ENCODE measurements around the gene POU2F2.
"Not testable (repeated sequence)": the region's sequence is repeated elsewhere in the genome, so short reads cannot be mapped to it uniquely, and the experiment has no call there.

The POU2F2 gene

DNA sequence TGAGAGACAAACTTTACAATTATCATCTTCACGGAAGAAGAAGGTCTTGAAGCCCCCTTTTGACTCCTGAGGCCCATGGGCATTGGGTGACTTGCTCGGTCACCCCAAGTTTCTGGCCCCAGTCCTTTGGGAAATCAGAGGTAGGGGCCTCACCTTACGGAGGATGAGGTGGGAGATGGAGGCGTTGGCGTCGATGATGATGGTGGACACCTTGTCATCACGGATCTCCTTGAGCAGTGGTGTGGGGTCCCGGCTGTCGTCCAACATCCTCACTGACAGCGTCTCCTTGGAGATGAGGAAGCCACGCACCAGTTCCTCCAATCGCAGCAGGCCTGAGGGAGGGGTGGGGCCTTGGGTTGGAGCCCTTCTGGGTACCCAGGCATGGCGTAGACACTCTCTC lies 73.0 kb downstream of the POU2F2 start:
- no peak for DNase-seq (ENCODE audit: low read depth)

DNA sequence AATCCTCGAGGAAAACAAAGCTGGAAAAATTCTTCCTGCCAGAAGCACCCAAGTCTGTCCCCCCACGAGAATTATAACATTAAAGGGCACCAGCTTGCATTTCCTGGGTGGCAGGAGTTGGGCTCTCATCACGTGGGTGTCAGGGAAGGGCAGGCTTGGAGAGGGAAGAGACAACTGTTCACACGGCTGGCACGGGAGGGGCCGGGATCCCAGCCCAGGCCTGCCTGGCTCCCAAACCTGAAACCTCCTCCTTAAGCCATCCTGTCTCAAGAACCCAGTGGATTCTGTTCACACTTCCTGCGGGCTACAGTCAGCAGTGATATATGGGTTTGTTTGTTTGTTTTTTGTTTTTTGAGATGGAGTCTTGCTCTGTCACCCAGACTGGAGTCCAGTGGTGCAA lies 74.4 kb downstream of the POU2F2 start:
- no peak for DNase-seq (ENCODE audit: low read depth)

DNA sequence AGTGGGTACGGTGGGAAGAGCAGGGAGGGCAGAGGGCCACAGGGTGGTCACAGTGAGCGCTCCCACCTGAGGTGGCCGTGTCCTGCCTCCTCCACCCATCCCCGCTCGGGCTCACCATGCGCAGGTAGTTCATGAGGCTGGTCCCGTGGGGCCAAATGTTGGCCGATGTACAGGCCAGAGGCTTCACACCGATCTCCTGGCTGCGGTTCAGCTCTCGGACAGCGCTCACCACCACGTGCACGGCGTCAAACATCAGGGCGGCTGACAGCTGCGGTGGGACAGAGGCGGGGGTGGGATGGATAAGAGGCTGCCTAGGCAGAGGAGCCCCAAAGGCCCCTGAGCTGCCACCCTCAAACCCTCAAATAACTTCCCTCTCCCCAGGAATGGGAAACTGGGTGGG lies 78.0 kb downstream of the POU2F2 start:
- no peak for DNase-seq (ENCODE audit: low read depth)

DNA sequence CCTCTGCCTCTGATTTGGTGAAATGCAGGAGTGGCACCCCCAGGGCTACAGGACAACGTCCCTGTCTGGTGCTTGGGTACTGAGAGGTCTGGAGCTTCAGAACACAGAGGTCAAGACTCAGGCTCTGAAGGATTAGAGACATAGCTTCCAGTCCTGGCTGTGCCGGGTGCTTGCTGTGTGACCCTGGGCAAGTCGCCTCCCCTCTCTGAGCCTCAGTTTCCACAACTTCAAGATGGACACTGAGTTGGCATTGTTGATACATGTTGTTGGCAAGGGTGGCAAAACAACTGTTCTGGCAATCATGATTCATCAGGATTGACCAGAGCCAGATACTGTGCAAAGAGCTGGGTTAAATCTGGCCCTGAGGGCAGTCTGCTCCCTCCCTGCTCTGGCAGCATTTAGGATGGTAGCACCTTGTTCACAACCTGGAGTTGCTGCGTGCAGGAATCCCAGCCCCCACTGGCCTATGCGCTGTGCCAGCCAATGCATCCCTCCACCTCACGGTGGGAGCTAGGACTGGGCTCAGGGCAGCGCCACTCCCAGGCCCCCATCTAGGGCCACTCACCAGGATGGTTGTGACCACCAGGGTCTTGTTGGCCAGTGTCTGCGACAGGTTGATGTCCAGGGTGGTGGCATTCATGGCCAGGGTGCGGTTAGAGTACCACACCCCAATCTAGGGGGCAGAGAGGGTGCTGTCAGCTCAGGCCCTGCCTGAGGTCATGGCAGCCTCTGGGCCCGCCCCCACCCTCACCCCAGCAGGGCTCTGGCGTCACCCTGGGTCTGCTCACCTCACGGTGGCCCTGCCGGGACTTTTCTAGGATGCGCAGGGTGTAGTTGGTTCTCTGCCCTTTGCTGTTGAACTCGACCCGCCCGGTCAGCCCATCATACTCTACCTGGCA lies 79.0 kb downstream of the POU2F2 start:
- DNase-seq (ENCODE audit: low read depth) = no peak

DNA sequence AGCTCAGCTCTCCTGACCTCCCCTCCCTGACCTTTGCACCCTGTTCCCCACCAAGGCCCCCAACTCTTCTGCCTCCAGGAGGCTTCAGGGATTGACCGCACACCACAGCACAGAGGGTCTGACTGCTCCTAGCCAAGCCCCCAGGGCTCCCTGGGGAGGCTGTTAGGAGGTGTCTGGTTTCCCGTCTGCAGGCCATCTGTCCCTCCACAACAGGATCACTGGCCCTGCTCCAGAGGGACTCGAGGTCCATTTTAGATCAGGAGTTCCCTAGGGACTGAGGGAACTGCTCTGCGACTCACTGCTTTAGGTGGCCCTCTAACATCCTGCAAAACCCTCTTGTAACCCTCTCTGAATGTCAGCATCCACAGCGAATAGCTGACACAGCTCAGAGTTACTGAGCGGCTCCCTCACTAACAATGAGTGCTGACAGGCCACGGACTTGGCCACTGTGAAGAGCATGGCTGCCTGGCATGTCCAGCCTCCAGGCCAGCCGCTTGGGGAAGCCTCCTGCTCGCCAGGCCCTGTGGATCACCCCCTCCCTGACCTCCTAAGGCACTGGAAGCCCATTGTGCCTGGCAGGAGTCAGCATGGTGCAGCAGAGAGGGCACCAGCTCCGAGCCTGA lies 79.9 kb downstream of the POU2F2 start:
- DNase-seq (ENCODE audit: low read depth) = no peak

DNA sequence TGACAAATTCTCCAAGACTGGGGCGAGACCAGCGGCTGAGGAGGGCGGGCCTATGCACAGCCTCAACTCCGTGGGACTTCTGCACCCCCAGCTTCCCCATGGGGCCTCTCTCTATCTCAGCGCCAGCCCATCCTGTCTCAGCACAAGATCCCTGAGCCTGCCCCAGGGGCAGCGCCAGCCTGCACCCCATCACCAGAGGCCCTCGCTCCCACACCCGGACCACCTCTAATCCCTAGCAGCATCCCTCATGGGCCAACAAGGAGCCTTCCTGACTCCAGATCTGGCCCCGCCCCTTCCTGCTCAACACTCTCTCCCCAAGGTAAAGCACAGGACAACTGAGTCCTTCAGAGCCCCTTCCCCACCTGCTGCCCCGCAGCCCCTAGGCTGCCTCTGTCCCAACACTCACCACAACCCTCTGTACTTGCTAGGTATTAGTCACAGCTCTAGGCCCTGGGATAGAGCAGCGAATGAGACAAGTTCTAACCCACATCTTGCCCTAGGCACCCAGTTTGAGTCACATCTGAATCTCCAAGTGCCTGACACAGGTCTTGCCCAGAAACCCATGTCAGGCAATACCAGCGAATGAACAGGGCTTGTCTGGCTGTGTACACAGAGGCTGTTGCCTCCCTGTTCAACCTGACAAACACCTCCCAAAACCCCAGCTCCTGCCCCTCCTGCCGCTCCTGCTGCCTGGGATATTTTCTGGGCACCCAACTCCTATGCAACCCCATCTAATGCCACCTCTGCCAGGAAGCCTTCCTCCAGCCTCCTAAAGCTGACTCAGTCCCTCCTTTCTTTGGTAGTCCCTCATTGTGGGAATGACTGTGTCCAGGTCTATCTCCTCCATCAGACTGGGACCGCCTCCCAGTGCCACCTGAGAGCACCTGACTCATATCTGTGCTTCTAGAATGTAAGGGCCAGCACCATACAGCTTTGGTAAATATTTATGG lies 80.8 kb downstream of the POU2F2 start:
- DNase-seq (ENCODE audit: low read depth) = no peak

GRCh38 chr19:42048992-42049391 lies 83.3 kb downstream of the POU2F2 start:
- DNase-seq (ENCODE audit: low read depth) = no peak

DNA sequence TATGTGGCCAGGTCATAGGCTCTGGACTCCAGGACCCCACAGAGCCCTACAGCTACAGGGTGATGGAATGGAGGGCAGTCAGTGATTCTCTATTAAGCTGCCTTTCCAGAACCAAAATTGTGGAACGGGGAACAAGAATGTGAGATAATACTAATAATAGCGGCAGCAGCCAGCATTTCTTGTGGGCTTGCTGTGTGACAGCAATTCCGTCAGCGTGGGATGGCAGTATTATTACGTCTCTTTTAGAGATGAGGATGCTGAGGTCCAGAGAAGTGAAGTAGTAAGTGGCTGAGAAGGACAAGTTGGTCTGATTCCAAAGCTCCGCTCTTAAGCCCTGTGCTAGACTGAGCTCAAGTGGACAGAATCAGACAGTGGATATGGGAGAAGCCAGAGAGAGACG lies 86.7 kb downstream of the POU2F2 start:
- no peak for DNase-seq (ENCODE audit: low read depth)

GRCh38 chr19:42042455-42043170 lies 89.6 kb downstream of the POU2F2 start:
- no peak for DNase-seq (ENCODE audit: low read depth)

- DNase-seq (ENCODE audit: low read depth) = not testable (repeated sequence)
These were observed 91.8 kb downstream of the POU2F2 start for GRCh38 chr19:42040491-42040890.

DNA sequence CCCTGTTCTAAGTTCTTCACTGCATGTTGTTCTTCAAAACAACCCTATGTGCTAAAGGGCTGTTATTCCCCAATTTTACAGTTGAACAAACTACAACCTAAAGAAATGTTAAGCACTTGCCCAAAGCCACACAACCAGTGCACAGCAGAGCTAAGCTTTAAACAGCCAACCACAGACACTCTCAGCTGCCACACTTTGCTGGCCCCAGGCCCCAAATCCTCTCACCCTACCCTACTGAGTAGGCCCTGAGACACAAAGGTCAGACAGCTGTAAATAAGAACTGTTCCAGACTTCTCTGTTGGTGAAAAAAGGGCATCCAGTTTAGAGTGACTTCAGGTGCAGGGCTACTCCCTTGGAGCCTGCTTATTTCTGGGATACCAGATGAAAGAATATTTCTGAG lies 92.2 kb downstream of the POU2F2 start:
- no peak for DNase-seq (ENCODE audit: low read depth)

- no peak for DNase-seq (ENCODE audit: low read depth)
These were observed 93.6 kb downstream of the POU2F2 start for GRCh38 chr19:42038666-42039065.

- DNase-seq (ENCODE audit: low read depth) = no peak
These were observed 94.6 kb downstream of the POU2F2 start for GRCh38 chr19:42037649-42038048.
